Prostate gland (tissue), 2 donors: ENCODE measurements around the gene OTOG. TPM values are rescaled to one million over a fixed set of nuclear protein-coding genes. Genes with fewer than 3 reads are reported as not detected.
A peak's percentile ranks its signal among the peaks of the same experiment; 100 is the strongest.

Experiments used
- DNase-seq: peaks from one replicate; pipeline ENCODE4 v3.0.0-alpha.2; 2019; ENCODE audit warnings: low spot score
- H3K27ac ChIP-seq, 2 donors: fragments of 200-600 bp; sonication (generic); 2 replicates each; pipeline ENCODE4 v1.5.1; 2017 to 2019
- H3K27me3 ChIP-seq: fragments of 200-600 bp; sonication (generic); replicated peaks from 2 replicates; pipeline ENCODE4 v1.5.1; 2019; ENCODE audit not compliant: insufficient read depth
- H3K36me3 ChIP-seq, 2 donors: fragments of 200-600 bp; sonication (generic); 1 replicate in 1 of 2; 2 replicates in 1 of 2; pipeline versions ENCODE4 v1.5.1 to v1.8.1; 2017 to 2019
- H3K4me1 ChIP-seq: fragments of 200-600 bp; sonication (generic); replicated peaks from 2 replicates; pipeline ENCODE4 v1.5.1; 2019
- H3K4me3 ChIP-seq, 2 donors: fragments of 200-600 bp; sonication (generic); 2 replicates each; pipeline ENCODE4 v1.5.1; 2017 to 2019
- H3K9me3 ChIP-seq: fragments of 200-600 bp; sonication (generic); 2 replicates; pipeline ENCODE4 v1.5.1; 2017
- CTCF ChIP-seq, 4 experiments: fragments of 200-600 bp in 2 of 4; fragments of 450-650 bp in 2 of 4; sonication (generic) in 2 of 4; IDR thresholded peaks; 1 replicate in 3 of 4; 2 replicates in 1 of 4; pipeline ENCODE4 v1.5.1; 2016 to 2019; ENCODE audit warnings: antibody characterized with exemption in 4 of 4, mild to moderate bottlenecking in 2 of 4, moderate library complexity in 2 of 4
- POLR2A ChIP-seq: fragments of 450-650 bp; IDR thresholded peaks from one replicate; pipeline ENCODE4 v1.6.1; 2016; ENCODE audit warnings: antibody characterized with exemption, mild to moderate bottlenecking
- POLR2AphosphoS5 ChIP-seq: sonication (generic); formaldehyde crosslinking; IDR thresholded peaks from one replicate; pipeline ENCODE4 v1.6.1; 2017; ENCODE audit warnings: antibody characterized with exemption
- WGBS: methylation state at CpG from one replicate; pipeline ENCODE4 v1.1.5; 2018; 5-methylcytosine and 5-hydroxymethylcytosine counted together
- intact Hi-C: fragments of 100-400 bp; cut with DNase I; formaldehyde crosslinking; loops from one replicate; pipeline ENCODE4 v1.14.2; 2022
- total RNA-seq, 2 donors: library from RNA; depleted of rRNA; stranded (reverse); fragments of >200 nt; gene quantifications; one replicate each; pipeline ENCODE4 v1.1.0, GENCODE V29; 2016

Gene OTOG
- total RNA-seq, 2 donors from 2014 or later, result 0.34 TPM; not detected in 1

- Histone ChIP-seq H3K27me3 (no peaks in the 10 kb centered on the region), H3K4me3 (no peak overlapping the region), H3K36me3 (no peaks in the 10 kb centered on the region), H3K9me3 (no peaks in the 10 kb centered on the region), H3K4me1 (no peaks in the 10 kb centered on the region), H3K27ac (no peak overlapping the region)
- 41% methylated on average over 9 of the region's 9 CpGs for WGBS
- peak; percentile 67 for DNase-seq
- intact Hi-C loops, result loop anchor here (1.0 to 10.0 kb wide), 2 partner anchors 120 to 270 kb away; no protein-coding TSS in a partner anchor
- TF ChIP-seq POLR2AphosphoS5 (peak; percentile 57), CTCF (IDR thresholded peaks at IDR 0.05) (peak; percentile 75 to 92 (median 87)), POLR2A (no peak)
Observed at GRCh38 chr11:17504330-17505107, 42.5 kb upstream of the OTOG start.

GRCh38 chr11:17505146-17505545 is 41.9 kb upstream of the OTOG start:
- Histone ChIP-seq H3K36me3 (no peaks in the 10 kb centered on the region), H3K4me3 (no peak overlapping the region), H3K27me3 (no peaks in the 10 kb centered on the region), H3K4me1 (no peaks in the 10 kb centered on the region), H3K27ac (no peak overlapping the region), H3K9me3 (no peaks in the 10 kb centered on the region)
- TF ChIP-seq CTCF (IDR thresholded peaks at IDR 0.05), result no peak
- TF ChIP-seq POLR2AphosphoS5, result no peak
- TF ChIP-seq POLR2A, result no peak
- no peak for DNase-seq
- 74% methylated on average over 4 of the region's 4 CpGs for WGBS
- intact Hi-C loops, result loop anchor here (10.0 kb wide), 1 partner anchor 270 kb away; no protein-coding TSS in a partner anchor

GRCh38 chr11:17506314-17506713 is 40.7 kb upstream of the OTOG start:
- intact Hi-C loops, result loop anchor here (10.0 kb wide), 1 partner anchor 272 kb away; no protein-coding TSS in a partner anchor
- no peaks in the 10 kb centered on the region for H3K27me3 ChIP-seq
- H3K4me1 ChIP-seq, result no peaks in the 10 kb centered on the region
- TF ChIP-seq POLR2AphosphoS5, result no peak
- no peak for TF ChIP-seq CTCF (IDR thresholded peaks at IDR 0.05)
- TF ChIP-seq POLR2A, result no peak
- no peaks in the 10 kb centered on the region for H3K9me3 ChIP-seq
- no peak for DNase-seq
- no peaks in the 10 kb centered on the region for H3K36me3 ChIP-seq
- 85% methylated on average over 6 of the region's 6 CpGs for WGBS
- no peak overlapping the region for H3K4me3 ChIP-seq
- H3K27ac ChIP-seq, result no peak overlapping the region

- Histone ChIP-seq H3K4me3 (no peak overlapping the region), H3K27ac (no peak overlapping the region), H3K27me3 (no peaks in the 10 kb centered on the region), H3K4me1 (no peaks in the 10 kb centered on the region), H3K9me3 (no peaks in the 10 kb centered on the region), H3K36me3 (no peaks in the 10 kb centered on the region)
- 64% methylated on average over 3 of the region's 3 CpGs for WGBS
- DNase-seq, result no peak
- intact Hi-C loops, result loop anchor here (10.0 kb wide), 1 partner anchor 272 kb away; no protein-coding TSS in a partner anchor
- TF ChIP-seq POLR2AphosphoS5, result no peak
- no peak for TF ChIP-seq CTCF (IDR thresholded peaks at IDR 0.05)
- no peak for TF ChIP-seq POLR2A
Observed at GRCh38 chr11:17506942-17507341, 40.1 kb upstream of the OTOG start.

GRCh38 chr11:17507773-17508172 is 39.3 kb upstream of the OTOG start:
- Histone ChIP-seq H3K4me3 (no peak overlapping the region), H3K4me1 (no peaks in the 10 kb centered on the region), H3K36me3 (no peaks in the 10 kb centered on the region), H3K27me3 (no peaks in the 10 kb centered on the region), H3K9me3 (no peaks in the 10 kb centered on the region), H3K27ac (no peak overlapping the region)
- TF ChIP-seq POLR2AphosphoS5 (no peak), CTCF (IDR thresholded peaks at IDR 0.05) (no peak), POLR2A (no peak)
- intact Hi-C loops, result loop anchor here (10.0 kb wide), 1 partner anchor 273 kb away; no protein-coding TSS in a partner anchor
- DNase-seq, result no peak
- 76% methylated on average over 2 of the region's 2 CpGs for WGBS
